MCF 10A (cell line): Measurements from ENCODE around the gene DNM2. TPM values are rescaled to one million over a fixed set of nuclear protein-coding genes. Genes with fewer than 3 reads are reported as not detected.

Experiments
- BruUV-seq: library from RNA; stranded (reverse); fragments of 400-500 nt; replicated peaks from 2 replicates; lab custom pipeline; 2021; lab: Mats Ljungman, UMichigan
- CTCF ChIA-PET: fragments of 300-600 bp; sonication (Branson Sonifier 250); formaldehyde crosslinking; extraction: SDS; loops from one replicate; lab custom pipeline; 2021; ENCODE audit warnings: antibody characterized with exemption, inconsistent platforms; lab: Yijun Ruan, JAX
- POLR2A ChIA-PET: fragments of 300-600, 350-650 bp; sonication (Branson Sonifier 250); formaldehyde crosslinking; extraction: SDS; loops from one replicate; lab custom pipeline; 2020; ENCODE audit warnings: antibody characterized with exemption, inconsistent platforms; lab: Yijun Ruan, JAX
- DNase-seq: peaks from one replicate; pipeline ENCODE4 v3.0.0-alpha.2; 2018; ENCODE audit not compliant: unreplicated experiment
- H3K27ac Mint-ChIP-seq: one replicate; pipeline ENCODE4 v1.8.0; 2022; ENCODE audit warnings: mild to moderate bottlenecking, low read depth, mixed read lengths; ENCODE audit not compliant: unreplicated experiment
- H3K27me3 Mint-ChIP-seq: one replicate; pipeline ENCODE4 v1.8.0; 2022; ENCODE audit warnings: mixed read lengths; ENCODE audit not compliant: insufficient read depth, unreplicated experiment
- H3K36me3 Mint-ChIP-seq: one replicate; pipeline ENCODE4 v1.8.0; 2022; ENCODE audit warnings: mild to moderate bottlenecking, moderate library complexity, mixed read lengths; ENCODE audit not compliant: insufficient read depth, unreplicated experiment
- H3K4me1 Mint-ChIP-seq: one replicate; pipeline ENCODE4 v1.8.0; 2022; ENCODE audit warnings: mixed read lengths; ENCODE audit not compliant: insufficient read depth, unreplicated experiment
- H3K4me3 Mint-ChIP-seq: one replicate; pipeline ENCODE4 v1.8.0; 2022; ENCODE audit warnings: mild to moderate bottlenecking, moderate library complexity, mixed read lengths; ENCODE audit not compliant: unreplicated experiment
- H3K9me3 Mint-ChIP-seq: one replicate; pipeline ENCODE4 v1.8.0; 2022; ENCODE audit warnings: mixed read lengths; ENCODE audit not compliant: unreplicated experiment
- intact Hi-C: fragments of 100-400 bp; cut with micrococcal nuclease; formaldehyde crosslinking; loops from 2 replicates; pipeline ENCODE4 v1.14.1; 2022
- total RNA-seq: library from RNA; stranded (reverse); gene quantifications from 2 replicates; pipeline ENCODE4 v1.2.3, GENCODE V29; 2022
- TF ChIP-seq, protein P1 (sequence below): fragments of 200-600 bp; IDR thresholded peaks from one replicate; pipeline ENCODE4 v1.8.0; 2022; ENCODE audit warnings: antibody characterized with exemption, mild to moderate bottlenecking; ENCODE audit not compliant: unreplicated experiment

Gene DNM2
- total RNA-seq, 1 experiment from 2014 or later, result 114 TPM

DNA sequence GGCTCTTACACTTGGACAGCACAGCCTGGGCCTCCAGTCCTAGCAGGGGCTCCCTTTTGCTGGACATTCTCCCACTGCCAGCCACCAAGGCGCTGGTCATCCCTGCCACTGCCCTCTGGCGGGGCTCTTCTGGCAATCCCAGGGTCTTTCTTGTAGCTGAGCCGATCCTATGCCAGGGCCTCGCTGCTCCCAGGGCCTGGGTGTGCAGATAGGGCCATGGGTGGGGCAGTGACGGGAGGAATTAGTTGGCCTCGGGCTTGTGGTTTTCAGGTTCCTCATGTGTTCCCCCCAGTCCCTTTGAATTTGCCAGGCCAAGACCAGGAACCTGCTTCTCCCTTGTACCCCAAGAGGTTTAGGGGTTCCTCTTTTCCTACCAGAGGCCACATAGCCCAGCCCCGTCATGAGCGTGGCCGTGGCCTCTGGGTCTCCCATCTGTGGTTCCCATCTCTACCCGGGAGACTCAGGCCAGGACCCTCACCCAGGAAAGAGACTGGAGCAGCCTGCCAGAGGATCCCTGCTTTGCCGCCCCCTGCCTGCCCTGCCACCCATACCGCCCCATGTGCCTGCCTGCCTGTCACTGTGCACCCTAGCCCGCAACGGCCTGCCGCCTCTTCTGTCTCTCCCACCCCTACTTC lies 91.9 kb downstream of the DNM2 start:
- H3K4me1 Mint-ChIP-seq, result peaks cover 15% of the 10 kb centered on the region
- no peak for DNase-seq
- ChIA-PET CTCF (interaction anchor here (0.7 to 1.2 kb wide), 3 partner anchors 91 to 177 kb away, joined by 3 to 4 read pairs (median 3); partner anchors contain the start of gene DNM2), POLR2A (interaction anchor here (0.5 to 1.9 kb wide), 6 partner anchors 13 to 108 kb away, joined by 3 to 9 read pairs (median 5); partner anchors contain the start of genes QTRT1 and TMED1)
- no peak overlapping the region for H3K4me3 Mint-ChIP-seq
- H3K36me3 Mint-ChIP-seq, result peaks cover 43% of the 10 kb centered on the region
- intact Hi-C loops, result no loop called here
- peak overlapping the region; percentile 63 for H3K27ac Mint-ChIP-seq
- TF ChIP-seq, protein P1, sequence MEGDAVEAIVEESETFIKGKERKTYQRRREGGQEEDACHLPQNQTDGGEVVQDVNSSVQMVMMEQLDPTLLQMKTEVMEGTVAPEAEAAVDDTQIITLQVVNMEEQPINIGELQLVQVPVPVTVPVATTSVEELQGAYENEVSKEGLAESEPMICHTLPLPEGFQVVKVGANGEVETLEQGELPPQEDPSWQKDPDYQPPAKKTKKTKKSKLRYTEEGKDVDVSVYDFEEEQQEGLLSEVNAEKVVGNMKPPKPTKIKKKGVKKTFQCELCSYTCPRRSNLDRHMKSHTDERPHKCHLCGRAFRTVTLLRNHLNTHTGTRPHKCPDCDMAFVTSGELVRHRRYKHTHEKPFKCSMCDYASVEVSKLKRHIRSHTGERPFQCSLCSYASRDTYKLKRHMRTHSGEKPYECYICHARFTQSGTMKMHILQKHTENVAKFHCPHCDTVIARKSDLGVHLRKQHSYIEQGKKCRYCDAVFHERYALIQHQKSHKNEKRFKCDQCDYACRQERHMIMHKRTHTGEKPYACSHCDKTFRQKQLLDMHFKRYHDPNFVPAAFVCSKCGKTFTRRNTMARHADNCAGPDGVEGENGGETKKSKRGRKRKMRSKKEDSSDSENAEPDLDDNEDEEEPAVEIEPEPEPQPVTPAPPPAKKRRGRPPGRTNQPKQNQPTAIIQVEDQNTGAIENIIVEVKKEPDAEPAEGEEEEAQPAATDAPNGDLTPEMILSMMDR, result no peak
- BruUV-seq, result no TSS peak
- H3K9me3 Mint-ChIP-seq, result peaks cover 10% of the 10 kb centered on the region
- H3K27me3 Mint-ChIP-seq, result no peaks in the 10 kb centered on the region

DNA sequence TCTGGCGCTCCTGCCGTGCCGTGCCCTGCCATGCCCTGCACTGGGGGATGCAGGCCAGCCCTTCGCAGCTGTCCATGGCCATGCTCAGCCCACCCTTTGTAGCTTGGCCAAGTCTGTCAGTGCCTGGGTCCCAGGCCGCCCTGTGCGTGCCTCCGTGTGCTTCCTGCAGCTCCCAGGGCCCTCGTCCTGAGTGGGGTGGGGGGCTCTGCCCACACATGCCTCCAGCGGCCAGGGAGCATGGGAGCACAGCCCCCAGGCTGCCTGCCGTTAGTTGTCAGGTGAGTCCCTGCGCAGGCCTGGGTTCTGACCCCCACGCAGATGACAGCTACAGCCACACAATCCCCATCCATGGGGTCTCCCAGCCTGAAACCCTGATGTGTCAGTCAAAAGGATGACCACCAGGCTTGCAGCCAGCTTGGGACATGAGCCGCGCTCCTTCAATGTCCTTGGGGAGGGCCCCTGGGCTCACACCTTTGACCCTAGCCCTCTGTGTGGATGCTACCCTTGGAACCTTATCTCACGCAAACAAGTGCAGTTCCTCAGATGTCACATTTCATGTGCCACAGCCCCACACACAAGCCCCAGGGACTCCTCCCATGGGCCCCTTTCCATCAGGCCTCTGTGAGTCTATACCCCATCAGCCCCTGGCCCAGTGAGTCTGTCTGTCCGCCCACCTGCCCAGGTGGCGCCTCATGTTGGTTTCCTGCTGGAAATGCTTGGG lies 93.7 kb downstream of the DNM2 start:
- peaks cover 15% of the 10 kb centered on the region for H3K4me1 Mint-ChIP-seq
- TF ChIP-seq, protein P1, result no peak
- no peak overlapping the region for H3K4me3 Mint-ChIP-seq
- intact Hi-C loops, result no loop called here
- H3K27me3 Mint-ChIP-seq, result no peaks in the 10 kb centered on the region
- POLR2A ChIA-PET, result no interaction called here
- no peak overlapping the region for H3K27ac Mint-ChIP-seq
- BruUV-seq, result no TSS peak
- CTCF ChIA-PET, result interaction anchor here (1.2 kb wide), 1 partner anchor 230 kb away, joined by 4 read pairs; no protein-coding TSS in a partner anchor
- H3K9me3 Mint-ChIP-seq, result peaks cover 10% of the 10 kb centered on the region
- DNase-seq, result no peak
- H3K36me3 Mint-ChIP-seq, result peaks cover 36% of the 10 kb centered on the region

DNA sequence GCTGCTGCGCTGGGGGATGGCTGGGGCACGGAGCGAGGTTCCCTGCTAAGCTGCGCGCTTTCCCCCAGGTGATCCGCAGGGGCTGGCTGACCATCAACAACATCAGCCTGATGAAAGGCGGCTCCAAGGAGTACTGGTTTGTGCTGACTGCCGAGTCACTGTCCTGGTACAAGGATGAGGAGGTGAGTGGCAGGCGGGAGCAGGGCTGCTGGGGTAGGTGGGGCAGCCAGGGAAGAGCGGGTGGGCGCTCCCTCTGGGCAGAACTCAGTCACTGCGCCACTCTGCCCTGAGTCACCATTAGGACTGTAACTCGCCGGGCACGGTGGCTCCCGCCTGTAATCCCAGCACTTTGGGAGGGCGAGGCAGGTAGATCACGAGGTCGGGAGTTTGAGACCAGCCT lies 94.3 kb downstream of the DNM2 start:
- TF ChIP-seq, protein P1, result no peak

DNA sequence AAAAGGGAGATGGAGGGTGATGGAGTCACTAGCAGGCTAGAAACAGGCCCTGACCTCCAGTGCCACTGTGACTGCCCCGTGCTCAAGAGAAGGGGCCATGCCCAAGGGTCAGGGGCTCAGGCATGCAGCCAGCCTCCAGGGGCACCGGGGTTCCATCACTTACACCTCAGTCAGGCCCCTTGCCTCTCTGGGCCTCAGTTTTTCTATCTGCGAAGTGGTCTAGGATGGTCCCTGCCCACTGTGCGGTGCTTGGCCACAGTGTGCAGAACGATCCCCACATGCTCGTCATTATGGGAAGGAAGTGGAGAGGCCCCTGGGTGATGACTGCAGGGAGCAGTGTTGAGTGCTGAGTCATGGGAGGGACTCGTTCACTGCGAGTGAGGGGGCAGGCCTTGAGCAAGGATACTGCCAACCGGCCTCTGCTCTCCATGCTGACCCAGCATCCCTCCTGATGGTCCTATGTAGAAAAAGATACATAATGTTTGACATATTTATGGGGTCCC lies 95.1 kb downstream of the DNM2 start:
- intact Hi-C loops, result no loop called here
- BruUV-seq, result no TSS peak
- ChIA-PET CTCF (interaction anchor here (0.6 kb wide), 1 partner anchor 97 kb away, joined by 3 read pairs; no protein-coding TSS in a partner anchor), POLR2A (no interaction called here)
- DNase-seq, result peak; percentile 82
- H3K4me1 Mint-ChIP-seq, result peaks cover 15% of the 10 kb centered on the region
- H3K4me3 Mint-ChIP-seq, result no peak overlapping the region
- no peaks in the 10 kb centered on the region for H3K27me3 Mint-ChIP-seq
- H3K36me3 Mint-ChIP-seq, result peaks cover 41% of the 10 kb centered on the region
- TF ChIP-seq, protein P1, result no peak
- peak overlapping the region; percentile 67 for H3K27ac Mint-ChIP-seq
- peaks cover 10% of the 10 kb centered on the region for H3K9me3 Mint-ChIP-seq

More for the DNA sequence above, 94.3 kb downstream of the DNM2 start:
- Mint-ChIP-seq H3K4me1 (peaks cover 15% of the 10 kb centered on the region), H3K36me3 (peaks cover 41% of the 10 kb centered on the region), H3K9me3 (peaks cover 10% of the 10 kb centered on the region), H3K4me3 (no peak overlapping the region), H3K27ac (no peak overlapping the region), H3K27me3 (no peaks in the 10 kb centered on the region)
- CTCF ChIA-PET, result no interaction called here
- intact Hi-C loops, result no loop called here
- no TSS peak for BruUV-seq
- DNase-seq, result no peak
- POLR2A ChIA-PET, result no interaction called here
